GM12865 (cell line): ENCODE results near the gene RASA3.

ENCODE experiments used
- DNase-seq: peaks from one replicate; pipeline ENCODE4 v3.0.0; 2010; ENCODE audit warnings: low read depth
- H3K4me3 ChIP-seq: 2 replicates; pipeline ENCODE4 v1.5.1; 2011; ENCODE audit warnings: mild to moderate bottlenecking, low read depth, low read length, control low read depth
- TF ChIP-seq, protein P1 (sequence below): IDR thresholded peaks from 2 replicates; pipeline ENCODE4 v1.5.1; 2011; ENCODE audit warnings: low read length, control low read depth, low read depth, inconsistent platforms; ENCODE audit not compliant: insufficient read depth; ENCODE audit errors: missing control alignments

RASA3 gene

DNA sequence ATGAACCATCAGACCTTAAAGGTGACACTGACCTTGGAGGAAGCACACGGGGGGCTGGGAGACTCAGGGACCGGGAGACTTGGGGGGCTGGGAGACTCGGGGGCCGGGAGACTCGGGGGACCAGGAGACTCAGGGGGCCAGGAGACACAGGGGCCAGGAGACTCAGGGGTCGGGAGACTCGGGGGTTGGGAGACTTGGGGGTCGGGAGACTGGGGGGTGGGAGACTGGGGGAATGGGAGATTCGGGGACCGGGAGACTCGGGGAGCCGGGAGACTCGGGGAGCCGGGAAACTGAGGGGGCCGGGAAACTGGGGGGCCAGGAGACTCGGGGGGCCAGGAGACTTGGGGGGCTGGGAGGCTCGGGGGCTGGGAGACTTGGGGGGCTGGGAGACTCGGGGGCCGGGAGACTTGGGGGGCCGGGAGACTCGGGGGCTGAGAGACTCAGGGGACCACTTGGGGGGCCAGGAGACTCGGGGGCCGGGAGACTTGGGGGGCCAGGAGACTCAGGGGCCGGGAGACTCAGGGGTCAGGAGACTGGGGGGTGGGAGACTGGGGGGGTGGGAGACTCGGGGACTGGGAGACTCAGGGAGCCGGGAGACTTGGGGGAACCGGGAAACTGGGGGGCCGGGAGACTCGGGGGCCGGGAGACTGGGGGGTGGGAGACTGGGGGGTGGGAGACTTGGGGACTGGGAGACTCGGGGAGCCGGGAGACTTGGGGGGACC lies 62.9 kb downstream of the RASA3 start:
- no peak for DNase-seq
- TF ChIP-seq, protein P1, sequence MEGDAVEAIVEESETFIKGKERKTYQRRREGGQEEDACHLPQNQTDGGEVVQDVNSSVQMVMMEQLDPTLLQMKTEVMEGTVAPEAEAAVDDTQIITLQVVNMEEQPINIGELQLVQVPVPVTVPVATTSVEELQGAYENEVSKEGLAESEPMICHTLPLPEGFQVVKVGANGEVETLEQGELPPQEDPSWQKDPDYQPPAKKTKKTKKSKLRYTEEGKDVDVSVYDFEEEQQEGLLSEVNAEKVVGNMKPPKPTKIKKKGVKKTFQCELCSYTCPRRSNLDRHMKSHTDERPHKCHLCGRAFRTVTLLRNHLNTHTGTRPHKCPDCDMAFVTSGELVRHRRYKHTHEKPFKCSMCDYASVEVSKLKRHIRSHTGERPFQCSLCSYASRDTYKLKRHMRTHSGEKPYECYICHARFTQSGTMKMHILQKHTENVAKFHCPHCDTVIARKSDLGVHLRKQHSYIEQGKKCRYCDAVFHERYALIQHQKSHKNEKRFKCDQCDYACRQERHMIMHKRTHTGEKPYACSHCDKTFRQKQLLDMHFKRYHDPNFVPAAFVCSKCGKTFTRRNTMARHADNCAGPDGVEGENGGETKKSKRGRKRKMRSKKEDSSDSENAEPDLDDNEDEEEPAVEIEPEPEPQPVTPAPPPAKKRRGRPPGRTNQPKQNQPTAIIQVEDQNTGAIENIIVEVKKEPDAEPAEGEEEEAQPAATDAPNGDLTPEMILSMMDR, result no peak
- no peak overlapping the region for H3K4me3 ChIP-seq

DNA sequence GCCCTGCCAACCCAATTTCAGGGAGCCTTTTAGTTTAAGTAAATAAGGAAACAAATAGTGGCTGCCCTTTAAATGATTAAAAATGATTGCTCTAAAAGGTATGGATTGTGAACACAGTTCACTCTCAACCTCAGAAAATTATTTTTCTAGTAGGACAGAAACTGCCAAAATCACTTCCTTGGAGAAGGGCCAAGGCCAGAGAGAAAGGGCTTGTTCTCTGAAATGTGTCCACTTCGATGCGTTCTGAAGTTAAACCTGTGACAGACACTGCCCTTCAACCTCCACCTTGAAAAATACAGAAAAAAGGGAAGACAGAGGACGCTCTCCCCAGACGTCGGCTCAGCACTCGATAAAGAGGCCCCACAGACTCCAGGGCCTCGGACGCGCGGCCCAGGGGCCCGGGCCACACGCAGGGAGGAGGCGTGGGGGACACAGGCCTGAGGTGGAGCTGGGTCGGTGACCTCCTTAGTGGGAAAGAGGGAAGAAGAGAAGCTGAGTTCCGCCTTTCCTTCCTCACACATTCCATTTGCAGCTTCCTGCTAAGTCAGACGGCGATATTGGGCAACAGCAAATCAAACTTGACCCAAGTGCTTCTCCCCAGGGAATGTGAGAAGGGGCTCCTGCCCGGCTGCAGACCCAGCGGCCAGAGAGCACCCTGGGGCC lies 63.6 kb downstream of the RASA3 start:
- H3K4me3 ChIP-seq, result no peak overlapping the region
- DNase-seq, result no peak
- TF ChIP-seq, protein P1, result no peak

DNA sequence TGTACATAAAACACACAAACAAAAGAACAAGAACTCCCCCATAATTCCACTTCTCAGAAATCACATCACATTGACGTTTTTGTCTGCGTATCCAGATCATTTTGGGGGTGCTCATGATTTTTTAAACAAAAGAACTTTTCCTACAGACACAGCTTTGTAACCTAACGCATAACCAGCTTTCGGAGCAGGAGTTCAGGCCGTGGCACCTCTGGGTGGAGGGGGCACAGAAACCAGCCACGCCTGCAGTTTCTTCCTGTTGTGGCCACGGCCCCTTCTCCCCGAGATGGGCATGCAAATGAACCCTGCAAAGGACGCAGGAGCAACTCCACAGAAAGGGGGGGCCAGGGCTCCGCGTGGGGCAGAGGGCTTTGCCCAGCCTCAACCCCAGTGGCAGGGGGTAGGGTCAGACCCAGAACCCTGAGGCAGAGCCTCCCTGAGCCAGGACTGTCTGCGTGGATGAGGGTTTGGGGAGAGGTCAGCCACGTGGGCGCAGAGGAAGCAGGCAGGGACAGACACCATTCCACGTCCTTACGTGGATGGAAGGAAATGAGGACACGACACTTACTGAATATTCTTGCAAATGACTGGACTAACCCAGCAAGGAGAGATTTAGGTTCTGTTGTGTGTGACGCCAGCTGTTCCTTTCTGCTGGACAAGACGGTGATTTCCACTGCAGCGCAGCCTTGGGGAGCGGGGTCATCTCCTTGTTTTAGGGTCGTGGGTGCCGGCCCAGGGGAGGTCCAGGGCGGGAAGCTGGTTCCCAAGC lies 64.4 kb downstream of the RASA3 start:
- TF ChIP-seq, protein P1, result no peak
- peak overlapping the region; percentile 63 for H3K4me3 ChIP-seq
- DNase-seq, result peak; percentile 84

DNA sequence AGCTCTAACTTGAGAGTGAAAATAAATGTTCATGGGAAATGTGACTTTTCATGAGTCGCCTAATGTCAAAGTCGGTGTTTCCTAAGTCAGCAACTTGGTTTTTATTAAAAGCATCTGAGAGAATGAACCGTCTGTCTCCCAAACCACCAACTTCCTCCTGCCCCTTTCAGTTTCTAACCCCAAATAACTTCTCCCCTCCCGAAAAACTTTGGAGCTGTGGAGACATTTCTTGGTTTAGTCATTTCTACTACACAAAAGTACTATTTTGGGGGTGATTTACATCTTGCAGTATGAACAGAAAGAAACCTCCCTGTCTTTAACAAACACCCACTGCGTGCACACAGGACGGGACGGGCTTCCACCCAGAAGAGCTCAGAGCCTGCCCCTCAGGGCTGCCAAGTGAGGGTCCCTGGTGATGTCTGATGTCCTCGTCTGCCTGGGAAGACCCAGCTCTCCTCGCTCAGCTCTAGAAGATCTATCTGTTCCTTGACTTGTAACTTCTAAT lies 65.0 kb downstream of the RASA3 start:
- peak overlapping the region; percentile 63 for H3K4me3 ChIP-seq
- DNase-seq, result peak; percentile 92
- TF ChIP-seq, protein P1, result no peak

DNA sequence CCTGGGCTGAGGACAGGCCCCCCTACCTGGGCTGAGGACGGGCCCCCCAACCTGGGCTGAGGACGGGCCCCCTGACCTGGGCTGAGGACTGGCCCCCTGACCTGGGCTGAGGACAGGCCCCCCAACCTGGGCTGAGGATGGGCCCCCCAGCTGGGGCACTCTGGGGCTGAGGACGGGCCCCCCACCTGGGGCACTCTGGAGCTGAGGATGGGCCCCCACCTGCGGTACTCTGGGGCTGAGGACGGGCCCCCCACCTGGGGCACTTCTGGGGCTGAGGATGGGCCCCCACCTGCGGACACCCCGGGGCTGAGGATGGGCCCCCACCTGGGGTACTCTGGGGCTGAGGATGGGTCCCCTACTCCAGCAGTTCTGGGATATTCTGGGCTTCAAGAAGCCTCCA lies 65.5 kb downstream of the RASA3 start:
- H3K4me3 ChIP-seq, result peak overlapping the region; percentile 63
- TF ChIP-seq, protein P1, result no peak
- DNase-seq, result no peak

DNA sequence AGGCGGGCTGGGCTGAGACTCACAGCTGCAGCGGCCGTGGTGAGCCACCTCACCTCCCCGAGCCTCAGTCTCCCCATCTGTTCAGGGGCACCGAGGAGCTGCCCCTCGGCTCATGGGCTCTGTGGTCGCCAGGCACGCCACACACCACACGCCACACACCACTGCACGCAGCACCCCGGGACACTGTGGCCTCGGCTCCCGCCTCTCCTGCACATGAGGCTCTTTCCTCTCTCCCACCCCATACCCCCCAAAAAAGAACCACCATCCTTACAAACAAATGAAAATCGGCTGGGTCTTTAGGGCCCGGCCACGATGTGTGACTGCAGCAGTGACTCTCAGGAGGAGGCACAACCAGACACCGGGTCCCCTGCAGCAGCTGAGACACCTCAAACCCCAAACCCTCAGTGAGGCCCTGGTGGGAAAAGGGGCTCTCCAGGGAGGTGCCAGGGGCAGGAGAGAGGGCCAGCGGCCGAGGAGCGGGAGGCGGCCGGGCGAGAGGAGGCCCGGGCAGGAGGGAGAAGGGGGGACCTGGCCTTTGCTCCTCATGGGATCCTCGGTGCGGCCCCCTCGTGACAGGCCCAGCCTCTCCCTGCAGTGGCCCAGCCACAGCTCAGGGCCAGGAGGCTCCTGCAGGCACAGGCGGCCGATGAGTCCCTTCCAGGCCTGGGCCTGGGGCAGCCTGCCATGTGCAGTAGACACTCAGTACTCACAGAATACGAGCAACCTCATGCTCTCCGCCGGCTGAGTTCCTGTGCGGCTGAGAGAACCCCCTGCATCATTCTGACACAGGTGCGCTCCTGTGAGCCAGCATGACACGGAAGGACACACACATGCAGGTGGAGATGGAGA lies 66.3 kb downstream of the RASA3 start:
- TF ChIP-seq, protein P1, result no peak
- peak overlapping the region; percentile 63 for H3K4me3 ChIP-seq
- peak; percentile 73 for DNase-seq
